GM11168 (cell line): Measurements from ENCODE around the gene AIF1L.

Source experiments
- in situ Hi-C: fragments of 300-500 bp; cut with MboI; formaldehyde crosslinking; loops from one replicate; pipeline ENCODE4 v1.12.0; 2022; ENCODE audit warnings: low sequenced_read_pairs; ENCODE audit not compliant: unreplicated experiment

The AIF1L gene

GRCh38 chr9:131076347-131077195, 19.8 kb upstream of the AIF1L start:
- in situ Hi-C loops, result no loop called here

- in situ Hi-C loops, result no loop called here
Measured at GRCh38 chr9:131078427-131079366, 17.6 kb upstream of the AIF1L start.

GRCh38 chr9:131080589-131080988, 15.7 kb upstream of the AIF1L start:
- in situ Hi-C loops, result no loop called here

GRCh38 chr9:131081868-131082267, 14.5 kb upstream of the AIF1L start:
- in situ Hi-C loops, result no loop called here

GRCh38 chr9:131082774-131083512, 13.4 kb upstream of the AIF1L start:
- in situ Hi-C loops, result no loop called here

- in situ Hi-C loops, result no loop called here
Measured at GRCh38 chr9:131084661-131085369, 11.5 kb upstream of the AIF1L start.

GRCh38 chr9:131085370-131086122, 10.8 kb upstream of the AIF1L start:
- in situ Hi-C loops, result no loop called here

- in situ Hi-C loops, result no loop called here
Measured at GRCh38 chr9:131087354-131087893, 8.9 kb upstream of the AIF1L start.

GRCh38 chr9:131090025-131090787, 6.1 kb upstream of the AIF1L start:
- in situ Hi-C loops, result no loop called here

GRCh38 chr9:131091352-131091992, 4.9 kb upstream of the AIF1L start:
- in situ Hi-C loops, result no loop called here

GRCh38 chr9:131092030-131092429, 4.3 kb upstream of the AIF1L start:
- in situ Hi-C loops, result no loop called here

- in situ Hi-C loops, result no loop called here
Measured at GRCh38 chr9:131092548-131093440, 3.5 kb upstream of the AIF1L start.

- in situ Hi-C loops, result no loop called here
Measured at GRCh38 chr9:131094015-131094414, 2.3 kb upstream of the AIF1L start.

- in situ Hi-C loops, result no loop called here
Measured at GRCh38 chr9:131094622-131095021, 1.7 kb upstream of the AIF1L start.

GRCh38 chr9:131095666-131096268, 564 bp upstream of the AIF1L start:
- in situ Hi-C loops, result no loop called here
